ENCODE data around the gene PDCD1.

The PDCD1 gene

DNA sequence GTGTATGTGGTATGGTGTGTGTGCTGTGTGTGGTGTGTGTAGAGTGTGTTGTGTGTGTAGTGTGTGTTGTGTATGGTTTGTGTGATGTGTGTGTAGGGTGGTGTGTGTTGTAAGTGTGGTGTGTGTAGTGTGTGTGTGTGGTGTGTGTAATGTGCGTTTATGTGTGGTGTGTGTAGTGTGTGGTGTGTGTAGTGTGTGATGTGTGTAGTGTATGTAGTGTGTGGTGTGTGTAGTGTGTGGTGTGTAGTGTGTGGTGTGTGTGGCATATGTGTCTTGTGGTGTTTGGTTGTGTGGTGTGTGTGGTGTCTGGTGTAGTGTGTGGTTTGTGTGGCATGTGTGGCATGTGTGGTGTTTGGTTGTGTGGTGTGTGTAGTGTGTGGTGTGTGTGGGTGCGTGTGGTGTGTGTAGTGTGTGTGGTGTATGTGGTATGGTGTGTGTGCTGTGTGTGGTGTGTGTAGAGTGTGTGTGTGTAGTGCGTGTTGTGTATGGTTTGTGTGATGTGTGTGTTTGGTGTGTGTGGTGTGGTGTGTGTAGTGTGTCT is 6.8 kb upstream of the PDCD1 start:
- no peak for DNase-seq (ENCODE audit: low read depth)

DNA sequence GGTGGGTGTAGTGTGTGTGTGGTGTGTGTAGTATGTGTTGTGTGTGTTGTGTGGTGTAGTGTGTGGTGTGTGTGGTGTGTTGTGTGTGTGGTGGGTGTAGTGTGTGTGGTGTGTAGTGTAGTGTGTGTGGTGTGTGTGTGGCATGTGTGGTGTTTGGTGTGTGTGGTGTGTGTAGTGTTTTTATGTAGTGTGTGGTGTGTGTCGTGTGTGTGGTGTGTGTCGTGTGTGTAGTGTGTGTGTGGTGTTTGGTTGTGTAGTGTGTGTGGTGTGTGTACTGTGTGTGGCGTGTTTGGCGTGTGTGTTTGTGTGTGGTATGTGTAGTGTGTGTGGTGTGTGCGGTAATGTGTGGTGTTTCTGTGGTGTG is 6.1 kb upstream of the PDCD1 start:
- DNase-seq (ENCODE audit: low read depth) = no peak

DNA sequence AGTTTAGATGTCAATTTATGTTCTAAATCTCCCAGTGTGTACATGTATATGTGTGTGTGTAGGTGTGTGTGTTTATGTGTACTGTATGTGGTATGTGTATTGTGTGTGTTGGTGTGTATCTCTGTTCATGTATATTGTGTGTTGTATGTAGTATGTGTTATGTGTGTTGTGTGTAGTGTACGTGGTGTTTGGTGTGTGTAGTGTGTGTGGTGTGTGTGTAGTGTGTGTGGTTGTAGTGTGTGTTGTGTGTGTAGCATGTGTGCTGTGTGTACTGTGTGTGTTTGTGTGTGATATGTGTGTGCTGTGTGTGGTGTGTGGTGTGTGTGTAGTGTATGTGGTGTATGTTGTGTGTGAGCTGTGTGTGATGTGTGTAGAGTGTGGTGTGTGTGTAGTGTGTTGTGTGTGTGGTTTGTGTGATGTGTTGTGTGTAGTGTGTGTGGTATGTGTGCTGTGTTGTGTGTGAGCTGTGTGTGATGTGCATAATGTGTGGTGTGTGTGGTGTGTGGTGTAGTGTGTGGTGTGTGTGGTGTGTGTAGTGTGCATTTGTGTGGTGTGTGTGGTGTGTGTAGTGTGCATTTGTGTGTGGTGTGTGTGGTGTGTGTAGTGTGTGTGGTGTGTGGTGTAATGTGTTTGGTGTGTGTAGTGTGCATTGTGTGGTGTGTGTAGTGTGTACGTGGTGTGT is 5.6 kb upstream of the PDCD1 start:
- no peak for DNase-seq (ENCODE audit: low read depth)

DNA sequence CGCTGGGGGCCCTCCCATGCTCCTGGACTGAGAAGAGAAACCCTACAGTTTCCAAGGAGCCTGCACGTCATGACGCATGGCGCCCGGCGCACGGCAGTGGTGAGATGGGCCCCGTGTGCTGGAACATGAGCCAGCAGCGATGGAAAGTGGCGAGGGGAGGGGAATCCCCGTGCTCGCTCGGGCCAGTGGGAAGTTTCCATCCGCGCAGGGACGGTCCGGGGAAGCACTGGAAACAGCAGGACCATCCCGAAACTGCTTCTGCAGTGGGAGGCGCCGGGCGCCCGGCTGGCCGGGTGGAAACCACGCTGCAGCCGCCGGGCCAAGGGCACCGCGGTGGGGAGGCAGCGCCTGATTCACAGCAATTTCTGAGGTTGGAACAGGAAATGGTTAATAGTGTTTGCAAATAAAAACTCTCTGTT is 4.9 kb upstream of the PDCD1 start:
- DNase-seq (ENCODE audit: low read depth) = no peak

DNA sequence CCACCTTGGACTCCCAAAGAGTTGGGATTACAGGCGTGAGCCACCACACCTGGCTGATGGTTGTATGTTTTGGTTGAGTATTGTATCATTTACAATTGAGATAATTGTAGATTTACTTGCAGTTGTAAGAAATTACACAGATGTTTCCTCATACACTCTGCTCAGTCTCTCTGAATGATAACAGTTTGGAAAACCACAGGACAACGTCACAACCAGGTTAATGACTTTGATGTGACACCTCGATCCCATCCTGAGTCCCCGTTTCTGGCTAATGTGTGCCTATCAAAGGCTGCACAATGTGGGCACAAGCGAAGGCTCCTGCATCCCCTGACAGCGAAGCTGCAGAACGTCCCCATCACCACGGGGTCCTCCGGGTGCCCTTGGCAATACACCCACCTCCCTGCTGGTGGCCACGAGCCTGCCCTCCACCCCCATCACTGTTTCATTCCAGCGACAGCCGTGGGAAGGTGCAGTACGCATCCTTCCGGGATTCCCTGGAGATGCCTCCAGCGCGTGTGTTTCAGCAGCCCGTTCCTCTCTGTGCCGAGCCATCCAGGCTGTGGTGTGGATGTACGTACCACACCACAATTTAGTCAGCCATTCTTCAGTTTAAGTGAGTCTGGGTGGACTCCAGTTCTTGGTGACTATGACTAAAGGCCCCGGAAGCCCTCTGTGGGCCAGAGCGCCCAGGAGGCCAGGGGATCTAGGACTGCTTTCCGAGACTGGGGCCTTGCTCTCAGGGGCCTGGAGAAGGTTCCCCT is 4.3 kb upstream of the PDCD1 start:
- no peak for DNase-seq (ENCODE audit: low read depth)

DNA sequence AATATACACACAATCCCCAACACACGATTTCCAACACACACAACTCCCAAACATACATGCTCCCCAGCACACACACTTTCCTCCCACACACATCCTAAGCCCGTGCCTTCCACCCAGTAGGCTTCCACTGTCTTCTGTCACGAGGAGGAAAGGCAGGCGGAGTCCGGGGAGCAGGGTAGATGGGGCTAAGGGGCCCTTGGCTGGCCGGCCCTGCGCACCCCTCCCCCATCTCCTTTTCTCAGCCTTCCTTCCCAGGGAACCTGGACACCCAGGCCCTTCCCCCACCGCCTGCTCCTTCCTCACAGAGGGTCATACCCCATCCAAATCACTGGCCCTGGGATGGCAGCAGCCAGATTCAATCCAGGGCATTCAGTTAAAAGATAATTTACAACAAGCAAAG is 3.4 kb upstream of the PDCD1 start:
- no peak for DNase-seq (ENCODE audit: low read depth)

DNA sequence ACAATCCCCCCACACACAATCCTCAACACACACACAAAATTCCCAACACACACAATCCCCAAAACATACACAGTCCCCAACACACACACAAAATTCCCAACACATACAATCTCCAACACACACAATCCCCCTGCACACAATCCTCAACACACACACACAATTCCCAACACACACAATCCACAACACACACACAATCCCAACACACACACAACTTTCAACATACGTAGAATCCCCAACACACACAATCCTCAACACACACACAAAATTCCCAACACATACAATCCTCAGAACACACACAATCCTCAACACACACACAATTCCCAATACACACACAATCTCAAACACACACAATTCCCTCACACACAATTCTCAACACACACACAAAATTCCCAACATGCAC is 2.6 kb upstream of the PDCD1 start:
- no peak for DNase-seq (ENCODE audit: low read depth)

DNA sequence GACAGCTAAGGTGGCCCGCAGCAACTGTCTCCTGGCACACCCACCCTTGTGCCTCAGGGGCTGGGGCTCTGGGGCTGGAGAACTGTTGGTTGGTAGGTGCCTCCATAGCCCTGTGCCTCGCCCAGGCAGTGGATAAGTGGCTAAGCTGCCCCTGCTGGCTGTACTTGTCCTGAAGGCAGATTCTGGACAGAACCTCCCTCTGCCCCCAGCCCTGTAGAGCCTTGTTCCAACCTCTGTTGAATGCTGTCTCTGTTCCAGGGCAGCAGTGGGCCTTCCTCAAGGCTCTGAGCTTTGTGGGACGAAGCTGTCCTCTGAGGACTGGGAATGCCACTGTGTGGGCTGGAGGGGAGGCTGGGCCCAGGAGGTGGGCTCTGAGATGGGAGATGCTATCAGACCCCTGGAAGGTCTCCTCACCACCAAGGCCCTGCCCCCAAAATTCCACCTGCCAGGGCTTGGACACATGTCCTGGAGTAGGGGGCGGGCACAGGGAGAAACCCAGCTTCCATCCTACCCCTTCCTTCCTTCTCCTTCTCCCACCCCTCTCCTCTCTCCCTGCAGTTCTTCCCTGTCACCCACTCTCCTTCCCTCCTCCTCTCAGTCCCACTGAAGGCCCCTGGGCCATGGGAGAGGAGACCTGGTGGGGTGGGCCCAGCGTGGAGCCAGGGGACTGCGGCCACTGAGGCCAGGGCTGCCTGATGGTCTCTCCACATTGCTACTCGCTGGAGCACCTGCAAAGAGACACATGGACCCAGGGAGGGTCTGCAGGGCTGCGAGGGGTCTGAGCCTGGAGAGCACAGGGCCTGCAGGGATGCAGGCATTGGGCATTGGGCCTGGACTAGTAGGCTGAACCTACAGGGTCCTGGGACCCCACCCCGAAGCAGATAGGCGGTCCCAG is 1.7 kb upstream of the PDCD1 start:
- no peak for DNase-seq (ENCODE audit: low read depth)

DNA sequence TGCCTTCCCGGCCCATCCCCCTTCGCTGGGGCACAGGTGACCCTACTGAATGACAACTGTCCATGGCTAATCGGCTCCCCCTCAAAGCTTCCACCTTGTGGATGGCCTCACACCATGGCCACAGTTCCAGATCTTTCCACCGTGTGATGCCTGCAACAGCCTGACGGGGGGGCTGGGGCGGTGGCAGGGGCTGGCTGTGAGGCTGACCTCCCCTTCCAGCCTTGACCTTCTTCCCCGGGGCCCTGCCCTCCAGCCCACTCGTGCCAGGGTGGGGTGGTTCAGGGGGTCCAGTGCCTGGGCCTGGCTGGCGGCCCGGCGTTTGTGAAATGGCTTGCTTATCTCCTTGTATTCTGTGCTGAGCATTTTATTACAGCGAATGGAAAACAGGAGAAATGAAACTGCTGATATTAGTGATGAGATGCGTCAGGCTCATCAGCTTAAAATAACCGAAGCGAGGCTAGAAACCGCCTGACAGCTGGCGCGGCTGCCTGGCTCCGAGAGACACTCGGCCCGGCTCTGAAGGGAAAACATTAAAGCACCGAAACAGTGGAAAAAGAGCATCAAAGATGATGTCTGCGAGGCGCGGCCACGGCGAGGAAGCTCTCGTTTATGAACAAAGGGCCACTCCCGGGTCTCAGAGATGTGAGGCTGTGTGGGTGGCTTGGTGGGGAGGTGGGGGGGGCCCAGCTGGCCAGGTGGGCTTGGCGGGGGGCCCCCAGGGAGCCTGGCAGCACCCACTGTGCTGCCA is 916 bp upstream of the PDCD1 start:
- DNase-seq (ENCODE audit: low read depth) = no peak

DNA sequence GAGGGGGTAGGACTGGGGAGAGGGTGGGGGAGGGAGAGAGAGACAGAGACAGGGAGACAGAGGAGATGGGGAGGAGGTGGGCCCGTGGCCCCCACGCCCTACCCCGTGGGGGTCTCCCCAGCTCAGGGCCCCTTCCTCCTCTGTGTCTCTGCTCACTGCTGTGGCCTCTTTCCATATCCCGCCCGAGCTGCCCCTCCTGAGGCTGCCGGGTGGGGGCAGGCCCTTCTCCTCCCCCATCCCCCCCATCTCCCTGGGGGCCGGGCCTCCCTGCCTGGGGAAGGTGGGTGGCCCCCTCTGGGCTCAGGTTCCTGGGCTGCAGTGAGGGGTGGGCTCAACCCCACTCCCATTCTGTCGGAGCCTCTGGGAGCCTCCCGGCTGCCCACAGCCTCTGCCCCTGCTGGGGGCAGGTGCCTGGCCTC is 332 bp upstream of the PDCD1 start:
- no peak for DNase-seq (ENCODE audit: low read depth)

DNA sequence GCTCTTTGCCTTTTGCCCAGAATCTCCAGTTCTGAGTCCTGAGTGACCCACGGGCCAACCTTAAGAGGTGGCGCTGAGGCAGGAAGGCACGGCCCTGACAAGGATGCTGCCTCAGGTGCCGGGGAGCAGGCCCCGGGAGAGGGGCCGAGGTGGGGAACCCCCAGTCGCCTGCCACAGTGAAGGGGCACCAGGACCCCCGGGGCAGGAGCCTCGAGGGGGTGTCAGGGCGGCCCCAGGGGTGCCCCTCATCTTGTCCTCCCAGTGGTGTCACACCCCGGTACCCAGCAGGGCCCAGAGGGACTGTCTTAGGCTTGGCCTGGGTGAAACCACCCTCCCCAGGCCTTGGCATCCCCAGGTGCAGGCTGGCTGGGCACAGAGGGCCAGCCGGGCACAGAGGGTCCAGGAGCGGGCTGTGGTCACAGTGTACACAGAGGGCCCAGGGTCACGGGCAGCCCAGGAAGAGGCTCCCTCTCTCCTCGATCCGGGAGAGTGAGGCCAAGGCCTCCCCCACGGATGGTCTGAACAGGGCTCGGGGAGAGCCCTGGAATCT is 1.0 kb downstream of the PDCD1 start:
- no peak for DNase-seq (ENCODE audit: low read depth)

DNA sequence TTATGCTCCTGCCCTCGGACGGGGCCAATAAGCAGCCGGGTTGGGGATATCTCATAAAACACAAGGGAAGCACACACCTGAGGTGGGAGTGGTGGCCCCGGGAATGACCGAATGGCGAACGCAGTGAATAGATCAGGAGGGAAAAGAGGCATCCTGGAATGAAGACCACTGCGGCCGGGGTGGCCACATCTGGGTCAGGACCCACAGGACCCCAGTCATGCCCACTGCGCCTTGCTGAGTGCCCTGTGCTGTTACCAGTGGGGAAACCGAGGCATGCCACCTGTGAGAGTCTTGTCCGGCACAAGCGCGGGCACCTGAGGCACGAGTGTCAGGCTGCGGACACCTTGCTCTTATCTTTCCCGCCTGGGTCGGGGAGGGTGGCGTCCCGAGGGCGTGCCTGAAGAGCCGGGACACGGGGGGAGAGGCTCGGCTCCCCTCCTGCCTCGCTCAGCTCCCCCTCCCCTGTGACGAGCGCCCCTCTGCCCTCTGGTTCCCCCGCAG is 1.6 kb downstream of the PDCD1 start:
- no peak for DNase-seq (ENCODE audit: low read depth)

DNA sequence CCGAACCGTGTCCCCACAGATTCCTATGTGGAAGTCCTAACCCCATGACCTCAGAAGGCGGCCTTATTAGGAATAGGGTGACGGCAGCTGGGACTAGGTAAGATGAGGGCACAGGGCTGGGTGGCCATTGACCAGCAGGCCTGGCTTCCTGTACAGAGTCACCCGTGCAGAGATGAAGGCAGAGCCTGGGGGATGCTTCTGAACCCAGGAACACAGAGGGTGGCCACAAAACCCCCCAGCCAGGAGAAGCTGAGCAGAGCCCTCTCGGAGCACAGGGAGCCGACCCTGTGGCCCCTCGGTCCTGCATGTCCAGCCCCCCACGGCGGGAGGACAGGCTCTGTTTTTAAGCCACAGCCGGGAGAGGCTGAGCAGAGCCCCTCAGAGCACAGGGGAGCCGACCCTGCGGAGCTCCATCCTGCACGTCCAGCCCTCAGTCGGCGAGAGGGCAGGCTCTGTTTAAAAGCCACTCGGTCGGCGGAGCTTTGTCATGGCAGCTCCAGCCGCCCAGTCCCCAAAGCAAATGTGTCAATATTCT is 2.7 kb downstream of the PDCD1 start:
- DNase-seq (ENCODE audit: low read depth) = no peak

DNA sequence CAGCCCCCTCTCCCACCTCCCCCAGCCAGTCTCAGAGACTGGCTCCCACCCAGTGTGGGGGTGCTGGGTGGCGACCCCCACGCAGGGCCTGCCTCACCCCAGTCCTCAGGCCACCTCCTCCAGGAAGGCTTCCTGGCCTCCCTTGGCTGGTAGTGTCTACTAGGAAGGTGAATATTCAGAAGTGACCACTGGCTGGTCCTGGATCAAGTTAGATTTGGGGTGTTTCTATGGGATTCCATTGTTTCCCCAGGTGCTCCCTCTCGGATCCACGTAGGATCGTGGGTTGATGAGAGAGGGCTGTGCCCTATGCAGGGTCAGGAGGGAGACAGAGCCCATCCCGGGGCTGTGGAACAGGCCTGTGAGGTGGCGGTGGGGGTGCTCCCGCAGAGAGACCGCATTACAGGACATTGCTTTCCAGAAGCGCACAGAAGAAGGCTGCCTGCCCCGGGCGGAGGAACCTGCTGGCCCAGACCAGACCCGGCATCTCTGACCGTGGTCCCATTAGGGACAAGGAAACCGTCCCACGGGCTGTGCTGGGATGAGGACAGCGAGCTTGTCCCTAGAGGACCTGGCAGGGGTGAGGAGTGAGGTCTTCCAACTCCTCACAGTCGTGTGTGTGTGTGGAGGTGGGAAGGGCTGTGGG is 3.3 kb downstream of the PDCD1 start:
- no peak for DNase-seq (ENCODE audit: low read depth)

DNA sequence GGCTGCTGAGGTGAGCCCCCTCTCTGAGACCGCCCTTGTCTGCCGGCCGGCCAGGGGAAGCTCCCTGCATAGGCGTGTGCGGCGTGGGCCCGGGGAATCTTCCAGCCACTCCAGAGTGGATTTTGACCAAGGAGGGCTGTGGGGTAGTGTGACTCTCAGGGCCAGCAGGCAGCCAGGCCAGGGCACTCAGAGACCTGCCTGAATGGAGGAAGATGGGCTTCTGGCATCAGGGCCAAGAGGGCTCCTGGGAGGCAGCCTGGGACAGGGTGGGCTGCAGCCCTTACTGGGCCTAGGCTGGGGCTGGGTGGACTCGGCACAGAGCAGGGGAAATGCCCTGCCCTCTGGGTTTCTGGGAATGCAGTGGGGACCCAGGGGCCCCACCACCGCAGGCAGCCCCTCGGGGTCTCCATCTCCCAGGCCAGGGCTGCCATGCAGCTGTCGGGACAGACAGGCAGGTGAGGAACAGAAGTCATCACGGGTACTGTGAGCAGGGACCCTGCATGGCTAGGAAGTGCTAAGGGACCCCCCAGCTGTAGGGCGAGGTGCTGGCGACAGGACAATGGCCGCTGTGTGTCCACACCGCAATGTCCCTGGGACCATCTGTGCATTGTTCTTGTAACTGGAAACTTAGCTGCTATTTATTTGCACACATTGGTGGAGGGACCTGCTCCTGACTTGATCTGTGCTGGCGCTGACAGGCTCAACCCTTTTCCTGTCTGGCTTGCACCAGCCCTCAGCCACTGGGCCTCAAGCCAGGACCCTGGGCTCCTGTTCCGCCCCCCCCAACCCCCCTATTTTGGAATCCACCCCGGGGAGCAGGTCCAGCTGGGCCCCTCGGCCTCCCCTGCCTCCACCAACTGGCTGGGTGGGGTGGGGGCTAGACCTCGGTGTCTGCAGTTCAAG is 4.1 kb downstream of the PDCD1 start:
- no peak for DNase-seq (ENCODE audit: low read depth)

DNA sequence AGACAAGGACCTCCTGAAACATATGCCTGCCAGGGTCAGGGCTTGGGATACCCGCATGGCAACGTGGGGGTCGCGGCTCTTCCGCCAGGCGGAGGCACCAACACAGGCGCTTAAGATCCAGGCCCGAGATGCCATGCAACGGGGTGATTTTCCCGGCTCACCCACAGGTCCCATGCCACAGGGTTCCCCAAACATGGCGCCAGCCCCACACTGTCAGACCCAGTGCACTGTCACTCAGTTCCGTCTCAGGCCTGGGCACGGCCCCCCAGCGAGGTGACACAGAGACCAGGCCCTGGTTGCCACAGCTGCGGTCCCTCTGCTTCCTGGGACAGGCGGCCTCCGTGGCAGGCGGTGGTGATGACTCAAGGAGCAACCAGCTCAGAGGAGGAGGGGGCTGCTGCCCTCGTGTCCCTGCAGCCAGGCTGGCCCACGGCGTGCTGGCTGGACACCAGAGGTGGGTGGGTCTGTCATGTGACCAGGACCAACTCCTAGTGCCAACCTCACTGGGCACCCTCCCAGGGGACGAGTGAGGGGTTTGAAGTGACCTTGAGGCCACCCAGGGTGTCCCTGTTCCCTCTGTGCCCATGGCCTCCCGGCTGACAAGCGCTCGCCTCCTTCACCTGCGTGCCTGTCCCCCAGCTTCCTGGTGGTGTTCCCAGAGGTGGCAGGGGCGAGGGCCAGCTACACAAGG is 4.9 kb downstream of the PDCD1 start:
- DNase-seq (ENCODE audit: low read depth) = peak; percentile 12

DNA sequence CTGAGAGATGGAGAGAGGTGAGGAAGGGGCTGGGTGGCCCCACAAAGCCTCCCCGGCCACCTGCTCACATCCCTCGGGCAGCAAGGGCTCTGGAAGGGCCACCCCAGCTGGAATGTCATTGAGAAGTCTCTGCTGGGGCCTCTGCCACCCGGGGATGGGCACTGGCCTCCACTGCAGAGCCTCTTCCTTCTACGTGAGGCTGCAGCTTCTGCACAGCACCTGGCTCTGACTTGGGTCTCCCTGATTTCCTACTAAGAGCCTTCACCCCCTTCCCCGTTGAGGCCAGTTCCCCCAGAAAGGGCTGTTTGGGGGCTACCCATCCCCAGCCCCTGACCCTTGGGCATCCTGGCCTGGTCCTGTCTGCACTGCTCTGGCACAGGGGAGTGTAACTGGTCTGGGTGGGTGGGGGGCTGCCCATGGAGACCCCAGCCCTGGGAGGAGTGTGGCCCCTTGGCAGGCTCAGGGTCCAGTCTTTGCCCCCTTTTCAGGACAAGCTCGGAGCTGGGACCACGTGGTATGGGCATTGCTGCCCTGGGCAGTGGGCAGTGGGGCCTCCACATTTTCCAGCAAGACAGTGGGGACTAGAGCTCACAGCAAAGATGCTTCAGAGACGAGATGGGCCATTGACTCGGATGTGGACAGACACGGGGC is 5.6 kb downstream of the PDCD1 start:
- no peak for DNase-seq (ENCODE audit: low read depth)

All from GM04504 (cell line).